ENCODE data around the gene CYP2S1.
A peak's percentile ranks its signal among the peaks of the same experiment; 100 is the strongest.

CYP2S1 gene

DNA sequence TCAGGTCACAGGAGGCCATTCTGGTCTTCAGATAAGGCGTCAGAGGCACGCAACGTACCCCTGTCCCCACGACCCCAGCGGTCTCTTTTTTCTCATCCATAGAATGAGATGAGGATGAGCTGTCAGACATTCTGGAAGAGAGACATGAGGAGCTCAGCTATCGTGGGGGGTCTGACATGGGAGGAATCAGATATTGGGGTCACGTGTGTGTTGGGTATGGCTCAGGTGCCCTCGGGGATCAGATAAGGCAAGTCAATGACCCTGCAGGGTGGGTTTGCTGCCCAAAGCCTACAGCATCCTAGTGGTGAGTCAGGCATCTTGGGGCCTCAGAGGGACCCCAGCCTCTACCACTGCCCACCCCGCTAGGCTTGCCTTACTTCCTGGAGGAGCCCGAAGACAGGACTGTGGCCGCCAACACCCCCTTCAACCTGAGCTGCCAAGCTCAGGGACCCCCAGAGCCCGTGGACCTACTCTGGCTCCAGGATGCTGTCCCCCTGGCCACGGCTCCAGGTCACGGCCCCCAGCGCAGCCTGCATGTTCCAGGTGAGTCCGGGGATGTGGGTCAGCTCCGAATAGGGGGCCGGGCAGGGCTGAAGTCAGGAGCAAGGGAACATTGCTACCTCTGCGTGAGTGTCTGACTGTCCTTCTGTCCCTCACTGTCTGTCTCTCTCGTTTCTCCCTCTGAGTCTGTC, 28.6 kb downstream of the CYP2S1 start:
- Histone ChIP-seq H3K79me2 (ENCODE audit: control insufficient read depth, insufficient read depth, low read length) (no peaks in the 10 kb centered on the region), H2BK120ac (ENCODE audit: low read depth, low read length) (no peak overlapping the region), H3K9ac (ENCODE audit: low read length) (no peak overlapping the region), H3K23ac (ENCODE audit: low read length) (no peak overlapping the region), H3K4me1 (ENCODE audit: control insufficient read depth, low read depth, low read length) (peaks cover 10% of the 10 kb centered on the region), H2BK15ac (replicated peaks; ENCODE audit: low read depth) (no peak overlapping the region), H3K36me3 (ENCODE audit: control insufficient read depth, insufficient read depth, low read length) (no peaks in the 10 kb centered on the region), H3K56ac (ENCODE audit: low read length) (no peak overlapping the region), H3K4me3 (ENCODE audit: low read length) (no peak overlapping the region), H3K27me3 (ENCODE audit: insufficient read depth, low read length, poor library complexity) (no peaks in the 10 kb centered on the region), H3K4me2 (ENCODE audit: low read length) (no peak overlapping the region), H2BK5ac (ENCODE audit: low read length) (no peak overlapping the region), H2AK5ac (ENCODE audit: low read length) (no peak overlapping the region), H4K8ac (ENCODE audit: low read depth, low read length) (no peak overlapping the region), H3K27ac (ENCODE audit: low read depth, low read length) (no peak overlapping the region), H4K5ac (ENCODE audit: low read length) (no peak overlapping the region), H3K79me1 (ENCODE audit: low read length) (peaks cover 2% of the 10 kb centered on the region), H3K18ac (ENCODE audit: low read length) (no peak overlapping the region), H3K4ac (ENCODE audit: low read depth, low read length) (no peak overlapping the region)
- DNase-seq = no peak
- no CpG with 5 or more reads among the region's 20 CpGs for WGBS (ENCODE audit: extremely low coverage, insufficient coverage, low lambda C conversion rate)

DNA sequence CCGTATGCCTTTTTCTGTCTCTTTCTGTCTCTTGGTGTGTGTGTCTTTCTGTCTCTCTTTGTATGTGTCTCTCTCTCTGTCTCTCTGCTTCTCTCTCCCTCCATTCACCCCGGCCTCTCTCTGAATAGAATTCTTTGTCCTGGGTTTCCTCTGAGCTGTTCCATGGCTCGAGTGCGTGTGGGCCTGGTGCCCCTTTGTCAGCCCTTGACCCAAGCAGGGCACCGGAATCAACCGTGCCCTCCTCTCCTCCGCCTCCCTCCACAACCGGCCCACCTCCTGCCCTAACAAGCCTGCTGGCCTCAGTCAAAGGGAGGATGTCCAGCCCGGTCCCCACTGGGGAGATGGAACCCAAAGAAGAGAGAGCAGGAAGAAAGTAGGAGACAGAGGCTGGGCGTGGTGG, 29.2 kb downstream of the CYP2S1 start:
- Histone ChIP-seq H2AK5ac (ENCODE audit: low read length) (no peak overlapping the region), H2BK120ac (ENCODE audit: low read depth, low read length) (no peak overlapping the region)
- no peak for DNase-seq

DNA sequence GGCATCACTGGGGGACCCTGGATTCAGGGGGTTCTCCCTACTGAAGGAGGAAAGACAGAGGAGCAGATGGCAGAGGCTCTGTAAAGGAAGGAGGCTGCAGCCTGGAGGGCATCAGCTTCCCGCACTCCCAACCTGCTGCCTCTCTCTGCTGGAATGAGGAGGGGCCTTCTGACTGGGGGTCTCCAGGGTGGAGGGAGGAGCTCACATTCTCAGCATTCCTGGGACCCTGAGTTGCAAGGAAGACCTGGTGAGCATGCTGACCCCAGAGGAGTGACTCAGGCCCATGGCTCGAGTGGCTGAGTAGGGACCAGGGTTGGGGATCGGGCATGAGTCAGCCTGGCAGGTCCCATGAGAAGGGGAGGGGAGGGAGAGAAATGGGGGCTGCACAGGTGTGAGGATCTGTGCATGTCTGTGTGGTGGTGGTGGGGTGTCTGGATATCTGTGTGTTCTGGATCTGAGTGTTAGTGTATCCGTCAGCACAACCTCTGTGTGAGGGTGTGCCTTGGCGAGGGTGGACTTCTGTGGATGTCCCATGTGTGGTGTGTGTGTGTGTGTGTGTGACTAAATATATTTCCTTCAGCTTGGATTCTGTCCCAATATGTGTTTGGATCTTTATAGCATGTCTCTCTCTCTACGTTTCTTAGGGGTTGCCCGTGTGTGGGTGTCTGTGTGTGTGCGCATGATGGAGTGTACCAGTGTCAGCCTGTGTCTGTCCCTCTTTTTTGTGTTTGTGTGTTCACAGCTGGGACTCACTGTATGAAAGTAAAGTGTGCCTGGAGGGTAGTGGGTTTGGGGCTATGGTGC, 30.6 kb downstream of the CYP2S1 start:
- DNase-seq = peak; percentile 96
- Histone ChIP-seq H3K18ac (ENCODE audit: low read length) (no peak overlapping the region), H2BK120ac (ENCODE audit: low read depth, low read length) (no peak overlapping the region), H3K56ac (ENCODE audit: low read length) (peak overlapping the region; percentile 82), H4K8ac (ENCODE audit: low read depth, low read length) (no peak overlapping the region), H3K4ac (ENCODE audit: low read depth, low read length) (no peak overlapping the region), H3K79me2 (ENCODE audit: control insufficient read depth, insufficient read depth, low read length) (no peaks in the 10 kb centered on the region), H4K5ac (ENCODE audit: low read length) (no peak overlapping the region), H3K4me1 (ENCODE audit: control insufficient read depth, low read depth, low read length) (peaks cover 8% of the 10 kb centered on the region), H3K4me2 (ENCODE audit: low read length) (no peak overlapping the region), H3K9ac (ENCODE audit: low read length) (peak overlapping the region; percentile 51), H2BK15ac (replicated peaks; ENCODE audit: low read depth) (no peak overlapping the region), H2BK5ac (ENCODE audit: low read length) (peak overlapping the region; percentile 76), H3K79me1 (ENCODE audit: low read length) (peaks cover 2% of the 10 kb centered on the region), H3K27ac (ENCODE audit: low read depth, low read length) (peak overlapping the region; percentile 22), H3K36me3 (ENCODE audit: control insufficient read depth, insufficient read depth, low read length) (no peaks in the 10 kb centered on the region), H3K4me3 (ENCODE audit: low read length) (no peak overlapping the region), H3K23ac (ENCODE audit: low read length) (no peak overlapping the region), H2AK5ac (ENCODE audit: low read length) (peak overlapping the region; percentile 93), H3K27me3 (ENCODE audit: insufficient read depth, low read length, poor library complexity) (no peaks in the 10 kb centered on the region)
- WGBS (ENCODE audit: extremely low coverage, insufficient coverage, low lambda C conversion rate) = no CpG with 5 or more reads among the region's 8 CpGs

More for the DNA sequence above, 29.2 kb downstream of the CYP2S1 start:
- no peak overlapping the region for H3K56ac ChIP-seq (ENCODE audit: low read length)
- no CpG with 5 or more reads among the region's 10 CpGs for WGBS (ENCODE audit: extremely low coverage, insufficient coverage, low lambda C conversion rate)
- peaks cover 2% of the 10 kb centered on the region for H3K79me1 ChIP-seq (ENCODE audit: low read length)
- no peak overlapping the region for H3K4me2 ChIP-seq (ENCODE audit: low read length)
- no peak overlapping the region for H4K8ac ChIP-seq (ENCODE audit: low read depth, low read length)
- no peak overlapping the region for H2BK15ac ChIP-seq (replicated peaks; ENCODE audit: low read depth)
- no peak overlapping the region for H3K18ac ChIP-seq (ENCODE audit: low read length)
- no peak overlapping the region for H3K9ac ChIP-seq (ENCODE audit: low read length)
- H3K79me2 ChIP-seq (ENCODE audit: control insufficient read depth, insufficient read depth, low read length) = no peaks in the 10 kb centered on the region
- no peak overlapping the region for H4K5ac ChIP-seq (ENCODE audit: low read length)
- no peaks in the 10 kb centered on the region for H3K36me3 ChIP-seq (ENCODE audit: control insufficient read depth, insufficient read depth, low read length)
- no peak overlapping the region for H3K4me3 ChIP-seq (ENCODE audit: low read length)
- peaks cover 10% of the 10 kb centered on the region for H3K4me1 ChIP-seq (ENCODE audit: control insufficient read depth, low read depth, low read length)
- H2BK5ac ChIP-seq (ENCODE audit: low read length) = no peak overlapping the region
- H3K27me3 ChIP-seq (ENCODE audit: insufficient read depth, low read length, poor library complexity) = no peaks in the 10 kb centered on the region
- H3K27ac ChIP-seq (ENCODE audit: low read depth, low read length) = no peak overlapping the region
- no peak overlapping the region for H3K23ac ChIP-seq (ENCODE audit: low read length)
- no peak overlapping the region for H3K4ac ChIP-seq (ENCODE audit: low read depth, low read length)

DNA sequence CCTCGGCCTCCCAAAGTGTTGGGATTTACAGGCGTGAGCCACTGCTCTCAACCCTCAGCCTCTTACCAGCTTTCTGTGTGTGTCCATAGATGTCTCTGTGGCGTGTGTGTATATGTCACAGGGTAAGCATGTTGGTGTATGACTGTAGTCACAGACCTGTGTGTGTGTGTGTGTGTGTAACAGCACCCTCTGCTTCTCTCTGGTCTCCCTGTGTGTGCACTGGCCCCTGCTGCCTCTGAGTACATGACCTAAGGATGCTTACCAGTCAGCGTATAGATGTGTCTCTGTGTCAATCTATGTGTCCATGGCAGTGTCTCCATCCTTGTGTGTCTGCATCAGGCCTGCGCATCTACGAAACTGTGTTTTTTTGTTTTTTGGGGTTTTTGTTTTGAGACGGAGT, 31.6 kb downstream of the CYP2S1 start:
- no peak overlapping the region for H3K23ac ChIP-seq (ENCODE audit: low read length)
- H3K4me2 ChIP-seq (ENCODE audit: low read length) = no peak overlapping the region
- no peak overlapping the region for H3K27ac ChIP-seq (ENCODE audit: low read depth, low read length)
- H3K36me3 ChIP-seq (ENCODE audit: control insufficient read depth, insufficient read depth, low read length) = no peaks in the 10 kb centered on the region
- no peak overlapping the region for H3K4ac ChIP-seq (ENCODE audit: low read depth, low read length)
- H3K4me3 ChIP-seq (ENCODE audit: low read length) = no peak overlapping the region
- H3K56ac ChIP-seq (ENCODE audit: low read length) = peak overlapping the region; percentile 3
- H2AK5ac ChIP-seq (ENCODE audit: low read length) = no peak overlapping the region
- H3K79me2 ChIP-seq (ENCODE audit: control insufficient read depth, insufficient read depth, low read length) = no peaks in the 10 kb centered on the region
- H3K18ac ChIP-seq (ENCODE audit: low read length) = no peak overlapping the region
- H3K27me3 ChIP-seq (ENCODE audit: insufficient read depth, low read length, poor library complexity) = no peaks in the 10 kb centered on the region
- H2BK120ac ChIP-seq (ENCODE audit: low read depth, low read length) = no peak overlapping the region
- H3K4me1 ChIP-seq (ENCODE audit: control insufficient read depth, low read depth, low read length) = peaks cover 8% of the 10 kb centered on the region
- H4K8ac ChIP-seq (ENCODE audit: low read depth, low read length) = no peak overlapping the region
- no peak overlapping the region for H3K9ac ChIP-seq (ENCODE audit: low read length)
- WGBS (ENCODE audit: extremely low coverage, insufficient coverage, low lambda C conversion rate) = no CpG with 5 or more reads among the region's 7 CpGs
- H2BK15ac ChIP-seq (replicated peaks; ENCODE audit: low read depth) = no peak overlapping the region
- no peak for DNase-seq
- H4K5ac ChIP-seq (ENCODE audit: low read length) = no peak overlapping the region
- peaks cover 2% of the 10 kb centered on the region for H3K79me1 ChIP-seq (ENCODE audit: low read length)
- H2BK5ac ChIP-seq (ENCODE audit: low read length) = no peak overlapping the region

DNA sequence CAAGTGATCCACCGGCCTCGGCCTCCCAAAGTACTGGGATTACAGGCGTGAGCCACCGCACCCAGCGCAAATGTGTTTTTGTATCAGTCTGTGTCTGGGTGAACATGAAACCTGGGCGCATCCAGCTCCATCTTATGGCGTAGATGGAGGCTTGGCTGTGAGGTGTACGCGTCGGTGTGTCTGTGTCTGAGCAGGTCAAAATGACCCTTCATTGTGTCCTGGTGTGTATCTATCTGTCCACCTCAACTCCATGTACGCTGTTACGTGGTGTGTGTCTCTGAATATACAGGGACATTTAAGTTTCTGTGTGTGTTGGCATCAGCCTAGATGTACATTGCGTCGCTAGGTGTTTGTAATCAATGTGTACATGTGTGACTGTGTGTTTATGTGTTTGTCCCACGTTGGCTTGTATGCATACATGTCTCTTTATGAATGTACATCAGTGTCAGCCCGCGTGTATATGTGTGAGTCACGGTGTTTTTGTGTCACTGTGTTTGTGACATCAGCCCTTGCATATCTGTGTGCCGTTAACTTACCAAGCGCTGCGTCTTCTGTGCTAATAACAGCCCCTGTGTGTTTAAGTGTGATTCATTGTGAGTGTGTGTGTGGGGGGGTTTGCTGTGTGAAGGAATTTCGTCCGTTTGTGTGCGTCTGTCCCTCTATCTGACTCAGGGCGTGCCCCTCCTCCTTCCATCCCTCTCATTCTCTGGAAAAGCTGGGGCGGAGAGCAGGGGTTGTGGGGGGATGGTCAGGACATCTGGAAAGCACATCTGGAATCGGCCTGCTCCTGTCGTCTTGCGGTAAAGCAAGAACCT, 32.4 kb downstream of the CYP2S1 start:
- Histone ChIP-seq H3K4me3 (ENCODE audit: low read length) (no peak overlapping the region), H3K4me1 (ENCODE audit: control insufficient read depth, low read depth, low read length) (peaks cover 8% of the 10 kb centered on the region), H3K9ac (ENCODE audit: low read length) (peak overlapping the region; percentile 70), H3K4me2 (ENCODE audit: low read length) (peak overlapping the region; percentile 42), H3K56ac (ENCODE audit: low read length) (peak overlapping the region; percentile 90), H2BK5ac (ENCODE audit: low read length) (peak overlapping the region; percentile 61), H3K36me3 (ENCODE audit: control insufficient read depth, insufficient read depth, low read length) (no peaks in the 10 kb centered on the region), H2BK15ac (replicated peaks; ENCODE audit: low read depth) (no peak overlapping the region), H3K27ac (ENCODE audit: low read depth, low read length) (peak overlapping the region; percentile 73), H3K23ac (ENCODE audit: low read length) (no peak overlapping the region), H2AK5ac (ENCODE audit: low read length) (peak overlapping the region; percentile 55), H3K18ac (ENCODE audit: low read length) (peak overlapping the region; percentile 20), H4K8ac (ENCODE audit: low read depth, low read length) (no peak overlapping the region), H3K79me2 (ENCODE audit: control insufficient read depth, insufficient read depth, low read length) (no peaks in the 10 kb centered on the region), H4K5ac (ENCODE audit: low read length) (no peak overlapping the region), H3K27me3 (ENCODE audit: insufficient read depth, low read length, poor library complexity) (no peaks in the 10 kb centered on the region), H3K4ac (ENCODE audit: low read depth, low read length) (peak overlapping the region; percentile 44), H3K79me1 (ENCODE audit: low read length) (peaks cover 2% of the 10 kb centered on the region), H2BK120ac (ENCODE audit: low read depth, low read length) (no peak overlapping the region)
- peak; percentile 90 for DNase-seq
- WGBS (ENCODE audit: extremely low coverage, insufficient coverage, low lambda C conversion rate) = no CpG with 5 or more reads among the region's 29 CpGs

Measured in mesendoderm (in vitro differentiated cells).